Ishikawa (cell line): ENCODE results near the gene NANP.

Experiments
- EGR1 ChIP-seq: IDR thresholded peaks from 2 replicates; pipeline ENCODE4 v1.6.1; 2012
- REST ChIP-seq: IDR thresholded peaks from 2 replicates; pipeline ENCODE4 v1.6.1; 2012; ENCODE audit warnings: low read depth, mild to moderate bottlenecking
- TCF12 ChIP-seq: IDR thresholded peaks from 2 replicates; pipeline ENCODE4 v1.6.1; 2012; ENCODE audit warnings: low read depth
- TEAD4 ChIP-seq: IDR thresholded peaks from 2 replicates; pipeline ENCODE4 v1.6.1; 2012
- YY1 ChIP-seq: IDR thresholded peaks from 2 replicates; pipeline ENCODE4 v1.6.1; 2012; ENCODE audit warnings: low read depth
- ZBTB7A ChIP-seq: IDR thresholded peaks from 2 replicates; pipeline ENCODE4 v1.6.1; 2012; ENCODE audit warnings: low read depth

DNA sequence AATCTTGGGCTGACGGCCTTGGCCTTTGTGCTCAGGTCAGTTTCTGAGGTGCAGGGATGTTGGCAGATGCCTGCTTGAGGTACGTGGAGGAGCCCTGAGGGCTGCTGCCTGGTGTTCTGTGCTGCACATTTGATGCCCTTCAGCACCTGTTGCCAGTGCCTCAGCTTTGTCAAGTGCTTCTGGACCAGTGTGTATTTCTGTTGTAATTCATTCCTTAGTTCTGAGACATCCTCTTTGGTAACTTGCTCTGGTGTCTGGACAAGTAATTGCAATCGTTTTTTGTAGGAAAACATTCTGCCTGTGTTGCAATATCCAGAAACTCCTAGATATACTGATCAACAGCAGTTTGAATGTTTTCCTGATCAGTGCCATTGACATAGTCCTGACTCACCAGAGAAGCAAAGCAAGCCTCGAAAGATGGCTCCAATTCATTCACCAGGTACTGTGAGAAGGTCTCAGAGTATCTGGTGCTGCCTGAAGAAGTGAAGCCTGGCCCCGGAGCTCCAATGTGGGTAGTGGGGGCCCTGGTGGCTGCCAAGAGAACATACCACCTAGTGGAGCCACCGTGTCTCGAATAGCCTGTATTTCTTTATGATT, 46.1 kb upstream of the NANP start:
- no peak for TF ChIP-seq YY1
- no peak for TF ChIP-seq EGR1
- TF ChIP-seq ZBTB7A: no peak
- TF ChIP-seq TCF12: no peak
- TF ChIP-seq TEAD4: no peak
- no peak for TF ChIP-seq REST
